Measurements from ENCODE around the gene BFAR.
"Not testable (repeated sequence)": the region's sequence is repeated elsewhere in the genome, so short reads cannot be mapped to it uniquely, and the experiment has no call there.

The BFAR gene

DNA sequence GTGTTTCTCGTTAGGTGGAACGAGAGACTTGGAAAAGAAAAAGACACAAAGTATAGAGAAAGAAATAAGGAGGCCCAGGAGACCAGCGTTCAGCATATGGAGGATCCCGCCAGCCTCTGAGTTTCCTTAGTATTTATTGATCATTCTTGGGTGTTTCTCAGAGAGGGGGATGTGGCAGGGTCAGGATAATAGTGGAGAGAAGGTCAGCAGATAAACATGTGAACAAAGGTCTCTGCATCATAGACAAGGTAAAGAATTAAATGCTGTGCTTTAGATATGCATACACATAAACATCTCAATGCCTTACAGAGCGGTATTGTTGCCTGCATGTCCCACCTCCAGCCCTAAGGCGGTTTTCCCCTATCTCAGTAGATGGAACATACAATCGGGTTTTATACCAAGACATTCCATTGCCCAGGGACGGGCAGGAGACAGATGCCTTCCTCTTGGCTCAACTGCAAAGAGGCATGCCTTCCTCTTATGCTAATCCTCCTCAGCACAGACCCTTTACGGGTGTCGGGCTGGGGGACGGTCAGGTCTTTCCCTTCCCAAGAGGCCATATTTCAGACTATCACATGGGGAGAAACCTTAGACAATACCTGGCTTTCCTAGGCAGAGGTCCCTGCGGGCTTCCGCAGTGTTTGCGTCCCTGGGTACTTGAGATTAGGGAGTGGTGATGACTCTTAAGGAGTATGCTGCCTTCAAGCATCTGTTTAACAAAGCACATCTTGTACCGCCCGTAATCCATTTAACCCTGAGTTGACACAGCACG, 3.6 kb downstream of the BFAR start:
- DNase-seq (ENCODE audit: low read depth): not testable (repeated sequence)

DNA sequence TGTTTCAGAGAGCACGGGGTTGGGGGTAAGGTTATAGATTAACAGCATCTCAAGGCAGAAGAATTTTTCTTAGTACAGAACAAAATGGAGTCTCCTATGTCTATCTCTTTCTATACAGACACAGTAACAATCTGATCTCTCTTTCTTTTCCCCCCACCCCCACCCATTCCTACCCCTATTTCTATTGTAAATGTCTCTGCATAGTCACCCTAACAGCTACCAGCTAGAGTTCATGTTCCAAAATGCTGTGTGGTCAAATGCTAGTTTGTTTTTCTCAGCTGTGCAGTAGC, 4.1 kb downstream of the BFAR start:
- not testable (repeated sequence) for DNase-seq (ENCODE audit: low read depth)

DNA sequence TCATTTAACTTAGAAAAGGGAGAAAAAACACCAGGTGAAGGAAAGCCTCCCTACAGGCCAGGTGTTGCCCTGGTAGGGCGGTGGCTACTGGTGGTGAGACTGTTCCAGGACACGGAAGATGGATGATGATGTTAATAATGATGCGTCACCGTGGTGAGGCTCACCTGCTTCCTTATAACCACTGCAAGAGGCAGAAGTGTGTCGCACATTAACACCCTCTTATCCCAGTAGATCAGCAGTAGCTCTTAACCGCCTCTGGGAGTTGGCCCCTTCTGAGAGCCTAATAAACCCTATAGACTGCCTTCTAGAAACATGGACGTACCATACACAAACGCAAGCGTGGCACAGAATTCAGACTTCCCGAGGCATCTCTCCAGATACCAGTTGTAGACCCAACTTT, 7.8 kb downstream of the BFAR start:
- DNase-seq (ENCODE audit: low read depth): no peak

DNA sequence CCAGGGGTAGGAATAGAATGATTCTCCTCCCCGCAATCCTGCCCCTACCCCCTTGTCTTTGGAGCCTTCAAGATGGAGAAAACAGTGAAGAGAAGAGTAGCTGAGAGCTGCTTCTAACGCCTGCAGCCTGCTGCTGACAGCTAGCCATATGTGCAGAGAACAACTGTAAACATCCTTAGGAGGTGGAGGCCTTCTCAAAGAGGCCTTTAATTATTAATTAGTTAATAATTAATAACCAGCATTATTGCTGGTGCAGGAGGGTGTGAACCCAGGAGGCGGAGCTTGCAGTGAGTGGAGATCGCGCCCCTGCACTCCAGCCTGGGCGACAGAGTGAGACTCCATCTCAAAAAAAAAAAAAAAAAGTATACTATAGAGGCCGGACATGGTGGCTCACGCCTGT, 8.5 kb downstream of the BFAR start:
- DNase-seq (ENCODE audit: low read depth): no peak

DNA sequence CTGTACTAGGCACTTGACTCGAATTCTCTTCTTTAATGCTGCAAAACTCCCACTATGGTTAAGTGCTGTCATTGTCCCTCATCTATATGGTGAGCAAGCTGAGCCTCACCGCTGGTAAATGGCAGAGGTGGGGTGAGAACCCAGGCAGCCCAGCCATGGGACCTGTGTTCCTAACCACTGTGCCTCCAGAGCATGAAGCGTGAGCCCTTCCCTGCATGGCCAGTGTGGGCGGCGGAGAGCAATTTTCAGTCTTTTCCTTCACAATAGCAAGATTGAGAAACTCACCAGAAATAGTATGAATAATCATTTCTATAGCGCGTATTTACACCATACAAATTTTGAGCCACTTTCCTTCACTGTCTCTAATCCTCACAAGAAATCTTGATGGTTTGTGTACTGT, 9.2 kb downstream of the BFAR start:
- DNase-seq (ENCODE audit: low read depth): no peak

DNA sequence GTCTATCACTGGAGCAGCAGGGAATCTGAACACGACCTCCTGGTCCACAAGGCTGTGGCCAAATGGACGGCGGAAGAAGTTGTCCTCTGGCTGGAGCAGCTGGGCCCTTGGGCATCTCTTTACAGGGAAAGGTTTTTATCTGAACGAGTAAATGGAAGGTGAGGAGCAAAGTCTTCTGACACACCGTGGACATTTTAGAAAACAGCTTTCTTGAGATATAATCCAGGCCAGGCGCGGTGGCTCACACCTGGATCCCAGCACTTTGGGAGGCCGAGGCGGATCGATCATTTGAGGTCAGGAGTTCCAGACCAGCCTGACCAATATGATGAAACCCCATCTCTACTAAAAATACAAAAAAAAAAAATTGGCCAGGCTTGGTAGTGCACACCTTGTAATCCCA, 17.1 kb downstream of the BFAR start:
- DNase-seq (ENCODE audit: low read depth): no peak

DNA sequence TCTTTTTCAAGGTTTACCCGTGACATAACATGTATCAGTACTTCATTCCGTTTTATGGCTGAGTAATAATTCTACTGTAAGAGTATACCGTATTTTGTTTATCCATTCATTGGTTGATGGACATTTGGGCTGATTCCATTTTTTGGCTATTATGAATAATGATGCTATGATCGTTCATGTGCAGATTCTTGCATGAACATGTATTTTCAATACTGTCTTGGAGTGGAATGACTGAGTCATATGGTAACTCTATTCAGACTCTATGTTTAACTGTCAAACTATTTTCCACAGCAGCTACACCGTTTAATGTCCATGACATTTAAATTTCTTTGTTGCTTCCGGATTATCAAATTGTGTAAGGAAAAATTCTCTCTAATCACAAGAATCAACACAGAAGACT, 17.9 kb downstream of the BFAR start:
- no peak for DNase-seq (ENCODE audit: low read depth)

DNA sequence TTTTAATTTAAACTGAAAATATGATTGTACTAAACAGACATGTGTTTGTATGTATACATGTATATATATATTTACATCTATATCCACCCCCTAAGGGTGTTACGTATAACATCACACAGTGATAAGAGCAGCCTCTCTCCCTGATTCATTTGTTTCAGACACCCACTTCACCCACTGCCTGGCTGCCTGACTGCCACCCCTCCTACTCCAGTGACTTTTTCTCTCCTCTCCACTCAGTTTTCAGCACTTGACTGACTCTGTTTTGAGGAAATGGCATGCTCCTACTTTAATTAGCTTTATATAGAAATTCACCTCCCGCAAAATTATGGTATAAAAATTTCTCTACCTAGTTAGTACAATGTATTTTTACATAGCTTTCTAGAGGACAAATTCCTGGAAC, 20.0 kb downstream of the BFAR start:
- DNase-seq (ENCODE audit: low read depth): no peak

DNA sequence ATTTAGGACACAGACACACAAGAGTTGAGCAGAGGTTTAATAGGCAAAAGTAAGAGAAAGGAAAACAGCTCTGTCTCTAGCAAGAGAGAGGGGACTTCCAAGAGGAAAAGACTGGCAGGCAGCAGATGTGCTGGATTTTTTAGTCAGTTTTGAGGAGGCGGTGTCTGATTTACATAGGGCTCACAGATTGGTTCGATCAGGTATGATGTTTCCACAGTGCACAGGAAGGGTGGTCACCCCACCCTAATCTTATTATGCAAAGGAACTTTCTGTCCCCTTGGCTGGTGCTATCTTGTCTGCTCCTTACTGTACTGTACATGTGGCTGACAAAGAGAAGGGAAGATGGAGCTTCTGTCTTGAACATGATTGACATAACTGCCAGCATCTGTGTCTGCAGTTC, 25.3 kb downstream of the BFAR start:
- no peak for DNase-seq (ENCODE audit: low read depth)

DNA sequence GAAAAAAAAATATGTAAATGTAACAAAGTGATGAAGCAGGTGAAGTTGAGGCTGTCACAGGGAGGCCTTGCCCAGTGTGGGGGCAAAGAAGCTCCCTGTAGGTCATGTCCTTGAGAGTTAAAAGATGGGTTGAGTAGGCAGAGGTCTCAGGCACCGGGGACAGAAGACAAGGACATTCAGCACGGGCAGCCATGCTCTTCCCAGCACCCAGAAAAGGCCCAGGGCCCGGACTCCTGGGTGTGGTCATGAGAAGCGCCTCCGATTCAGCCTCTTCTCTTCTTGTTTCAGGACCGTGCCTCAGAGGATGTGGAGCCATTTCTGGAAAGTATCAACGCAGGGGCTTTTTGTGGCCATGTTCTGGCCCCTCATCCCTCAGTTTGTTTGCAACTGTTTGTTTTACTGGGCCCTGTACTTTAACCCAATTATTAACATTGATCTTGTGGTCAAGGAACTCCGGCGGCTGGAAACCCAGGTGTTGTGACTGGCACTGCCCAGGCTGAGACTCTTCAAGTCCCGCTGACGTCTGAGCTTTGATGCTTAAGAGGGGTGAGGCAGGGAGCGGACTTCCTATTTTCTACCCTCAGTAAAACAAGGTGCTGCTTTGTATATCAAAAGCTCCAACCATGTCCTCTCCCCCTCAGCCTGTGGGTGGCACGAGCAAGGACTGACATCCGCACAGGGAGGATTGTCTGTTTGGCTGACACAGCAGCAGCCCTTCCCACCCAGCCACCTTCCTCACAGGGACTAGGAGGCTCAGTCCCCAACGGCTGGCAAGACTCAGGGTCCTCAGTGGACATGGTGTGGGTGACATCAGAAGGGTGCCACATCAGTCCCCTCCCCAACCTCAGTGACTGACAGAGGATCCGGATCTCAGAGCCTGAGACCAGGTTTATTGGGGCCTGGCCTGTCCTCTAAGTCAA, 34.9 kb downstream of the BFAR start:
- DNase-seq (ENCODE audit: low read depth): no peak

DNA sequence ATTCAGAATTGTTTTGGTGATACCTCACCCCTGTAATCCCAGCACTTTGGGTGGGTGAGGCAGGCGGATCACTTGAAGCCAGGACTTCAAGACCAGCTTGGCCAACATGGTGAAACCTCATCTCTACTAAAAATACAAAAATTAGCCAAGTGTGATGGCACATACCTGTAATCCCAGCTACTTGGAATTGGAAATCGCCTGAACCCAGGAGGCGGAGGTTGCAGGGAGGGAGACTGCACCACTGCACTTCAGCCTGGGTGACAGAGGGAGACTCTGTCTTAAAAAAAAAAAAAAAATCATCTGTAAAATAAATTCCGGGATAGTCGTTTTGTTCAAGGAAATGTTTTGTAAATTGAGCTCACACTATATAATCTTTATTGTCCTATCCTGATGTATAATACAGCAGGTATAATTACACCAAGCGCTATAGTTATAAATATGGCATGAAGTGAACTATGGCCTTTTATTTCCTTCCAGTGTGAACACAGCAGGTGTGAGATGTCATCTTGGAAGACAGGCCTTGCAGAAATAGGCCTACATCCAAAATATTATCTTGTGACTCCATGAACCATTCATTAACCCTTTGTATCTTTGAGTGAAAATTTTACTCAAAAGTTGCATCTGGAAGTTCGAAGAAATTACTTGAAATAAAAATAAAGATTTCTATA, 35.9 kb downstream of the BFAR start:
- no peak for DNase-seq (ENCODE audit: low read depth)

DNA sequence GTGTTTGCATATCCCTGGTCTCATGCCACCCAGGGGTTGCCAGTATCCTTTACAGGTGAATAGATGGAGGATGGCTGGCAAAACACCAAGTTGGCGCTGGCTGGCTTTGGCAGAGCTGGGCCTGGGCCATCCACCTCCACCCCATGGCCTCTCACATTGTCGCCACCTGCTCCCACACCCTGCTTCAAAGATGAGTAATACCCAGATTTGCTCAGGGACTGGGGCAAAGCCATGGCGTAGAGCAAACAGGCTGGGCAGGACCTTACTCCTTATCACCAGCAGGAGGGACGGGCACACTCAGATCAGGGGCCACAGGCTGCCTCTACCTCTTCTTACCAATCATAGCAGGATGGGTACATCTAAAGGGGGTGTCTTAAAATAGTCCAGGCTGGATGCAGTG, 37.0 kb downstream of the BFAR start:
- DNase-seq (ENCODE audit: low read depth): no peak

DNA sequence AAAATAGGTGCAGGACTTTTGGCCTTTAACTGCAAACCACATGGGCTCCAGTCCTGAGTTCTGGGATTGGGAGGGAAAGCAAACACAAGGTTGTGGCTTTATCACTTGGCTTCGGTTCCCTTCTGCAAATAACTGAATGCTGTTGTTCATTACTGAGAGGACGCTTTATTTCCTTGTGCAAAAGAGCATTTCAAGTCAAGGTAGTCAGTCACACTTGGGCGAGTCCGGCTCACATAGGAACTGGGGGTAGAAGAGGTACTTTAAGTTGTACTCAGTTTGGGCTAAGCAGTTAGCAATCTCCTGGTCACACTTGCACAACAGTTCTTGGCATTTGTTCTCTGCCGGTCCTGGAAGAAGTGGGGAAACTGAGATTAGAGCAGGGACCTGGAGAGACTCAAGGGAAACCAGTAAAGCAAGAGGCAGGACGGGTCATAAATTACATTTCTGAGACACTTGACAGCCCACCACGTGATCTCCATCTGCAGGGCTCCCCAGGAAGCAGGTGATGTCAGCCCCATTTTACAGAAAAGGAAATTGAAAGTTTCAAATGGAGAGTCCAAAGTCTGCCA, 39.7 kb downstream of the BFAR start:
- DNase-seq (ENCODE audit: low read depth): no peak

DNA sequence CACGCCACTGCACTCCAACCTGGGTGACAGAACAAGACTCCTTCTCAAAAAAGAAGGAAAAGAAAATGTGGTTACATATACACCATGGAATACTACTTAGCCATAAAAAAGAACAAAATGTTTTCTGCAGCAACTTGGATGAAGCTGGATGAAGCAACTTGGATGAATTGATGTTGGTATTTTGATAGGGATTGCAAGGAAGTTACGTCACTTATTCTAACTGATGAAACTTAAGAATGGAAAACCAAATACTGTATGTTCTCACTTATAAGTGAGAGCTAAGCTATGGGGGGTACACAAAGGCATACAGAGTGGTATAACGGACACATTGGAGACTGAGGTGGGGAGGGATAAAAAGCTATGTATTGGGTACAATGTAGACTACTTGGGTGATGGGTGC, 43.9 kb downstream of the BFAR start:
- no peak for DNase-seq (ENCODE audit: low read depth)

DNA sequence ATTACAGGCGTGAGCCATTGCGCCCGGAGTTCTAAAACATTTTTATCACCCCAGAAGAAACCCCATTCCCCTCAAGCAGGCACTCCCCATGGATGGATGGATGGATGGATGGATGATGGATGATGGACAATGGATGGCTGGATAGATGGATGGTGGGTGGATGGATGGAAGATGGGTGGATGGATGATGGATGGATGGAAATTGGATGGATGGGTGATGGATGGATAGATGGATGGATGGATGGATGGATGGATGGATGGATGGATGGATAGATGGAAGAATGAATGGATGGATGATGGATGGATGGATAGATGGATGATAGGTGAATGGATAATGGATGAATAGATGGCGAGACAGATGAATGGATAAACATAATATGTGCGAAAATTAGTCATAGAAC, 44.9 kb downstream of the BFAR start:
- no peak for DNase-seq (ENCODE audit: low read depth)

DNA sequence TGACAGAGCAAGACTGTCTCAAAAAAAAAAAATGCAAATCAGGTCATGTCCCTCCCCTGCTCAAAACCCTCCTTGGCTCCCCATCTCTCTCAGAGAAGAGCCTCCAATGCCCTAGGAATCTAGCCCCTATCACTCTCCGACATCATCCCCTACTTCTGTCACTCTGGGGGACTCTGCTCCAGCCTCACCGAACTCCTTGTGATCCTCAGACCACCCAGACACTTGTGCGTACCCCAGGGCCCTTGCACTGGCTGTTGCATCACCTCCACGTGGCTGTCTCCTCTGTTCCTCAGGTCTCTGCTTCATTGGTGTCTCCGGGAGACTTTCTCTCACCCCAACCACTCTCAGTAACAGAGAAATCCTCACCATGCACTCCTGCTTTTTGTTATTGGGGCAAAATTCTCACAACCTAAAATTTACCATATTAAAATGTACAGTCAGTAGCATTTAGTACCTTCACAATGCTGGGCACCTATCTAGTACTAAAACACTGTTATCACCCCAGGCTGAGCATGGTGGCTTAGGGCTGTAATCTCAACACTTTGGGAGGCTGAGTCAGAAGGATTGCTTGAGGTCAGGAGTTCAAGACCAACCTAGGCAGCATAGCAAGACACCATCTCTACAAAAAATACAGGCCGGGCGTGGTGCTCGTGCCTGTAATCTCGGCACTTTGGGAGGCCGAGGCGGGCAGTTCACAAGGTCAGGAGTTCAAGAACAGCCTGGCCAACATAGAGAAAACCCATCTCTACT, 46.2 kb downstream of the BFAR start:
- DNase-seq (ENCODE audit: low read depth): no peak

DNA sequence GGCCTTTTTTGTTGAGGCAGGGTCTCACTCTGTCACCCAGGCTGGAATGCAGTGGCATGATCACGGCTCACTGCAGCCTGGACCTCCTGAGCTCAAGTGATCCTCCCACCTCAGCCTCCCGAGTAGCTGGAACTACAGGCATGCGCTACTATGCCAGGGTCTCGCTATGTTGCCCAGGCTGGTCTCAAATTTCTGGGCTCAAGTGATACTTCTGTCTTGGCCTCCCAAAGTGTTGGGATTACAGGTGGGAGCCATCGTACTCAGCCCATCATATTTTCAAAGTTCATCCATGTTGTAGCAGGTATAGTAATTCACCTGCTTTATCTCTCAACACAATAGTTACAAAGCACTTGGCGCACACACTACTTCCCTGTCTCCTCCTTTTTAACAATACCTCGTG, 47.6 kb downstream of the BFAR start:
- not testable (repeated sequence) for DNase-seq (ENCODE audit: low read depth)

DNA sequence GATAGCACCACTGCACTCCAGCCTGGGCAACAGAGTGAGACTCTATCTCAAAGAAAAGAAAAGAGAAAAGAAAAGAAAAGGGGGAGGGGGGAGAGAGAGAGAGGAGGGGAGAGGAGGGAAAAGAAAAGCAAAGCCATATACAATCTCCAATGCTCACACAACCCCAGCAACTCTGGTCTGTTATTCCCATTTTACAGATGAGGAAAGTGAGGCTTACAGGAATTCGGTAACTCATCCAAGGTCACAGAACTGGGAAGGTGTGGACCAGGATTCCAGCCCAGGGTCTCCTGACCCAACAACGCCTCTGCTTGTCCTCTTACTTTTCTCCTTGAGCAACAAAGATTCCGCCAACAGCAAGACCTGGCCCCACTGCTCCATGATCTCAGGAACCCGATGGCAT, 48.4 kb downstream of the BFAR start:
- no peak for DNase-seq (ENCODE audit: low read depth)

DNA sequence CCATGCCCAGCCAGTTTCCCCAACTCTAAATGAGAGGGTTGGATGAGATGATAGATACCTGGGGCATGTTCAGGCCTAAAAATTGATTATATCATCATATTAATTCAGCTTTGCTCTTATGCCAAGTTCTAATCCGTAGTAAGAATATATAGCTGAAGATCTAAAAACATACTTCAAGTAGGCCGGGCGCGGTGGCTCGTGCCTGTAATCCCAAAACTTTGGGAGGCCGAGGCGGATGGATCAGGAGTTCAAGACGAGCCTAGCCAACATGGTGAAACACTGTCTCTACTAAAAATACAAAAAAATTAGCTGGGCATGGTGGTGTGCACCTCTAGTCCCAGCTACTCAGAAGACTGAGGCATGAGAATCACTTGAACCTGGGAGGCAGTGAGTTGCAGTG, 49.4 kb downstream of the BFAR start:
- DNase-seq (ENCODE audit: low read depth): no peak

DNA sequence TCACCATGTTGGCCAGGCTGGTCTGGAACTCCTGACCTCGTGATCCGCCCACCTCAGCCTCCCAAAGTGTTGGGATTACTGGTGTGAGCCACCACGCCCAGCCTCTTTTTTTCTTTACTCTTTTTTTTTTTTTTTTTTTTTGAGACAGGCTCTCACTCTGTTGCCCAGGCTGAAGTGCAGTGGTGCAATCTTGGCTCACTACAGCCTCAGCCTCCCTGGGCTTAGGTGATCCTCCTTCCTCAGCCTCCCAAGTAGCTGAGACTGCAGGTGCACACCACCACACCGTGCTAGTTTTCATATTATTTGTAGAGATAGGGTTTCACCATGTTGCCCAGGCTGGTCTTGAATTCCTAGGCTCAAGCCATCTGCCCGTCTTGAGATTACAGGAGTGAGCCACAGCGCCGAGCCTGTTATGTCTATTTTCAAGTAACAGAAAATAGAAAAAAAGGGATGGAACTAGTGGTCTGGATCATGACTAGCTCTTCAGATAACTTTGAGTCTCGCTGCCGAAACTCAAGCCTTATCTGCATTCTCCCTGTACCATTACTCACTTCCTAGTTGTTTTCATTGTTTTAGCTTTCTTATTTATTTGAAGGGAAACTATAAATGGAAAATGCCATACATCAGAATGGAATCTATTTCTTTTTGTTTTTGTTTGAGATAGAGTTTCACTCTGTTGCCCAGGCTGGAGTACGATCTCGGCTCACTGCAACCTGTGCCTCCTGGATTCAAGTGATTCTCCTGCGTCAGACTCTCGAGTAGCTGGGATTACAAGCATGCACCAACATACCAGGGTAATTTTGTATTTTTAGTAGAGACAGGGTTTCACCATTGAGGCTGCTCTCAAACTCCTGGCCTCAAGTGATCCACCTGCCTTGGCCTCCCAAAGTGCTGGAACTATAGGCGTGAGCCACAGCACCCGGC, 53.4 kb downstream of the BFAR start:
- DNase-seq (ENCODE audit: low read depth): not testable (repeated sequence)

DNA sequence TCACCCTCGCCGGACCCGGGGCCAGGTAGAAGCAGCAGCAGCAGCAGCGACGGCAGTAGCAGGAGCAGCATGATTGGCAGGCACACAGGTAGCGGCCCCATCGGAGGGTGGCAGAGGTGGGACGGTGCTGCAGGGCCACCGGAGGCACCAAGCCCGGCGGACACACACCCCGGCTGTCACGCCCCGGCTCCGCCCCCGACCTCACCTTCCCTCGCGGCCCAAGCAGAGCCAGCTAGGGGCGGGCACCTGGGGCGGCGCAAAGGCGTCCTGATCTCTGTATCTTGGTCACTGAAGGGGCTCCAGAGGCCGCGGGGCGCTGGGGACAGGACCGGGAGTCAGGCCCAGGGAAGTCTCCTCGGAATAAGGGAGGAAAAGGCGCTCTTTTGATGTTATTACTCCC, 61.4 kb downstream of the BFAR start, which contains the start of gene PLA2G10:
Gene PLA2G10, minus strand, starts transcription at position 180 of the 400 bp plus-strand sequence. Its CDS starts 79 bp downstream, at position 101.
- DNase-seq (ENCODE audit: low read depth): not testable (repeated sequence)

All from T follicular helper cell (primary cell).